GM21528 (cell line): Measurements from ENCODE around the gene MCTP2.

Source experiments
- ATAC-seq: cut with Tn5 transposase; IDR thresholded peaks from one replicate; pipeline ENCODE4 v1.9.1; 2021; ENCODE audit warnings: mild to moderate bottlenecking, moderate library complexity; ENCODE audit not compliant: unreplicated experiment, low FRiP score

Gene MCTP2

GRCh38 chr15:94294556-94294955, 63.2 kb downstream of the MCTP2 start:
- no peak for ATAC-seq

GRCh38 chr15:94295275-94295674, 63.9 kb downstream of the MCTP2 start:
- no peak for ATAC-seq

- no peak for ATAC-seq
These were observed 65.4 kb downstream of the MCTP2 start for GRCh38 chr15:94296717-94297116.

GRCh38 chr15:94297558-94297957, 66.2 kb downstream of the MCTP2 start:
- peak; percentile 75 for ATAC-seq

- ATAC-seq = no peak
These were observed 67.0 kb downstream of the MCTP2 start for GRCh38 chr15:94298364-94298763.

- ATAC-seq = no peak
These were observed 69.3 kb downstream of the MCTP2 start for GRCh38 chr15:94300612-94301011.

- ATAC-seq = no peak
These were observed 73.8 kb downstream of the MCTP2 start for GRCh38 chr15:94305133-94305532.

GRCh38 chr15:94306700-94307650, 75.6 kb downstream of the MCTP2 start:
- ATAC-seq = peak; percentile 91

GRCh38 chr15:94312946-94313345, 81.6 kb downstream of the MCTP2 start:
- no peak for ATAC-seq

- no peak for ATAC-seq
These were observed 83.3 kb downstream of the MCTP2 start for GRCh38 chr15:94314639-94315038.

- ATAC-seq = no peak
These were observed 85.8 kb downstream of the MCTP2 start for GRCh38 chr15:94317211-94317610.

- ATAC-seq = no peak
These were observed 90.8 kb downstream of the MCTP2 start for GRCh38 chr15:94322141-94322540.

- ATAC-seq = no peak
These were observed 91.7 kb downstream of the MCTP2 start for GRCh38 chr15:94323076-94323475.

GRCh38 chr15:94324117-94324826, 92.9 kb downstream of the MCTP2 start:
- ATAC-seq = peak; percentile 88

GRCh38 chr15:94324835-94325767, 93.7 kb downstream of the MCTP2 start:
- no peak for ATAC-seq

- no peak for ATAC-seq
These were observed 96.1 kb downstream of the MCTP2 start for GRCh38 chr15:94327356-94327936.

- no peak for ATAC-seq
These were observed 100.4 kb downstream of the MCTP2 start for GRCh38 chr15:94331731-94332130.

- ATAC-seq = no peak
These were observed 104.3 kb downstream of the MCTP2 start for GRCh38 chr15:94335616-94336015.

- ATAC-seq = no peak
These were observed 105.6 kb downstream of the MCTP2 start for GRCh38 chr15:94336817-94337467.
